Osteocyte (in vitro differentiated cells): ENCODE measurements around the gene PTPRM. TPM values are rescaled to one million over a fixed set of nuclear protein-coding genes. Genes with fewer than 3 reads are reported as not detected.

Source experiments
- DNase-seq: peaks from one replicate; pipeline ENCODE4 v3.0.0; 2021; ENCODE audit warnings: mixed read lengths; ENCODE audit not compliant: unreplicated experiment; ENCODE audit errors: extremely low spot score
- H3K27ac Mint-ChIP-seq: one replicate; pipeline ENCODE4 v1.8.0; 2021; ENCODE audit warnings: mild to moderate bottlenecking, mixed read lengths; ENCODE audit not compliant: unreplicated experiment
- H3K27me3 Mint-ChIP-seq: one replicate; pipeline ENCODE4 v1.8.0; 2021; ENCODE audit warnings: mixed read lengths; ENCODE audit not compliant: unreplicated experiment
- H3K36me3 Mint-ChIP-seq: one replicate; pipeline ENCODE4 v1.8.0; 2021; ENCODE audit warnings: mixed read lengths; ENCODE audit not compliant: unreplicated experiment
- H3K4me1 Mint-ChIP-seq: one replicate; pipeline ENCODE4 v1.8.0; 2021; ENCODE audit warnings: mixed read lengths; ENCODE audit not compliant: unreplicated experiment
- H3K4me3 Mint-ChIP-seq: one replicate; pipeline ENCODE4 v1.8.0; 2021; ENCODE audit warnings: mild to moderate bottlenecking, moderate library complexity, mixed read lengths; ENCODE audit not compliant: unreplicated experiment
- H3K9me3 Mint-ChIP-seq: one replicate; pipeline ENCODE4 v1.8.0; 2021; ENCODE audit warnings: mixed read lengths; ENCODE audit not compliant: unreplicated experiment
- total RNA-seq: library from RNA; stranded (reverse); gene quantifications from 2 replicates; pipeline ENCODE4 v1.2.1, GENCODE V29; 2021
- TF ChIP-seq, protein P1 (sequence below): fragments of 200-600 bp; sonication (generic); IDR thresholded peaks from 2 replicates; pipeline ENCODE4 v1.5.0; 2021; ENCODE audit warnings: antibody characterized with exemption, mild to moderate bottlenecking, moderate library complexity

PTPRM gene
- total RNA-seq, 1 donor from 2014 or later = 105 TPM

DNA sequence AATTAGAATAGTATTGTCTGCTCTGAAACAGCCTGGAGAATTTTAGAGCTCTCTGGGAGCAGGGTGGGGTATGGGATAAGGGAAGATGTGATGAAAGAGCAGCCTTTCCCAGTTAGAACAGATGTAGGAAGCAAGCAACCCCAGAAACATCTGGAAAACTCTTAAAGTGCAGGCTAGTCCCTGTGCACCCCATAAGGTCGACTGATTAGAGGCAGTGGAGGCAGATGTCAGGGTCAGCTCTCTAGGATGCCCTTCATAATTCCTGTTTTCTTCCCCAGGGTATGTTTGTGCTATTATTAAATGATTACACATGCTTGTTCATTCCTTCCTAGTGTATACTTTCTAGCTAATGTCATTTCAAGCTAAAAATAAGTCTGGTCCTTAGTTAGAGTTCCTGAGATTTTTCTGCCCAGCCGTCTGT lies 41.7 kb downstream of the PTPRM start:
- Mint-ChIP-seq H3K27me3 (no peaks in the 10 kb centered on the region), H3K27ac (peak overlapping the region; percentile 79), H3K36me3 (no peaks in the 10 kb centered on the region), H3K4me1 (peaks cover 33% of the 10 kb centered on the region), H3K4me3 (no peak overlapping the region), H3K9me3 (no peaks in the 10 kb centered on the region)
- no peak for DNase-seq
- TF ChIP-seq, protein P1, sequence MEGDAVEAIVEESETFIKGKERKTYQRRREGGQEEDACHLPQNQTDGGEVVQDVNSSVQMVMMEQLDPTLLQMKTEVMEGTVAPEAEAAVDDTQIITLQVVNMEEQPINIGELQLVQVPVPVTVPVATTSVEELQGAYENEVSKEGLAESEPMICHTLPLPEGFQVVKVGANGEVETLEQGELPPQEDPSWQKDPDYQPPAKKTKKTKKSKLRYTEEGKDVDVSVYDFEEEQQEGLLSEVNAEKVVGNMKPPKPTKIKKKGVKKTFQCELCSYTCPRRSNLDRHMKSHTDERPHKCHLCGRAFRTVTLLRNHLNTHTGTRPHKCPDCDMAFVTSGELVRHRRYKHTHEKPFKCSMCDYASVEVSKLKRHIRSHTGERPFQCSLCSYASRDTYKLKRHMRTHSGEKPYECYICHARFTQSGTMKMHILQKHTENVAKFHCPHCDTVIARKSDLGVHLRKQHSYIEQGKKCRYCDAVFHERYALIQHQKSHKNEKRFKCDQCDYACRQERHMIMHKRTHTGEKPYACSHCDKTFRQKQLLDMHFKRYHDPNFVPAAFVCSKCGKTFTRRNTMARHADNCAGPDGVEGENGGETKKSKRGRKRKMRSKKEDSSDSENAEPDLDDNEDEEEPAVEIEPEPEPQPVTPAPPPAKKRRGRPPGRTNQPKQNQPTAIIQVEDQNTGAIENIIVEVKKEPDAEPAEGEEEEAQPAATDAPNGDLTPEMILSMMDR = no peak

GRCh38 chr18:7609617-7610016 lies 42.5 kb downstream of the PTPRM start:
- TF ChIP-seq, protein P1 = no peak
- H3K4me3 Mint-ChIP-seq = no peak overlapping the region

DNA sequence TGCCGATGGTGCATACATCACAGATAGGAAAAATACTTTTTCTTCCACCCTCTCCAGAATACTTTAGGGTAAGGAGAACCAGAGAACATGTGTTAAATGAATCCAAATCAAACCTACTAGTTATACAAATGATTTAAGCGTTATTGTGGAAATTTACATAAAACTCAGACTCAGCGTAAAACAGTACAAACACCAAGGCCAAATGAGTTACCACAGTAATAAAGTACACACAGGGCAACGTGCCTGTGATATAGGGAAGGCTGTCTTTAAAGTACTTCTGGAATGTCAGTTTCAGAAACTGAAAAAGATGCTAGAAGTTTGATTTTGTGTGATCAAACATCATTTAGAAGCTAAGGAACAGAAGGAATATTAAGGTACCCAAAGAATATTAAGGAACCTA lies 46.9 kb downstream of the PTPRM start:
- Mint-ChIP-seq H3K9me3 (no peaks in the 10 kb centered on the region), H3K27ac (no peak overlapping the region), H3K36me3 (no peaks in the 10 kb centered on the region), H3K27me3 (no peaks in the 10 kb centered on the region), H3K4me1 (peaks cover 42% of the 10 kb centered on the region), H3K4me3 (no peak overlapping the region)
- DNase-seq = no peak
- TF ChIP-seq, protein P1 = no peak

More at GRCh38 chr18:7609617-7610016, 42.5 kb downstream of the PTPRM start:
- DNase-seq = no peak
- no peaks in the 10 kb centered on the region for H3K36me3 Mint-ChIP-seq
- no peaks in the 10 kb centered on the region for H3K27me3 Mint-ChIP-seq
- peak overlapping the region; percentile 79 for H3K27ac Mint-ChIP-seq
- no peaks in the 10 kb centered on the region for H3K9me3 Mint-ChIP-seq
- peaks cover 29% of the 10 kb centered on the region for H3K4me1 Mint-ChIP-seq

DNA sequence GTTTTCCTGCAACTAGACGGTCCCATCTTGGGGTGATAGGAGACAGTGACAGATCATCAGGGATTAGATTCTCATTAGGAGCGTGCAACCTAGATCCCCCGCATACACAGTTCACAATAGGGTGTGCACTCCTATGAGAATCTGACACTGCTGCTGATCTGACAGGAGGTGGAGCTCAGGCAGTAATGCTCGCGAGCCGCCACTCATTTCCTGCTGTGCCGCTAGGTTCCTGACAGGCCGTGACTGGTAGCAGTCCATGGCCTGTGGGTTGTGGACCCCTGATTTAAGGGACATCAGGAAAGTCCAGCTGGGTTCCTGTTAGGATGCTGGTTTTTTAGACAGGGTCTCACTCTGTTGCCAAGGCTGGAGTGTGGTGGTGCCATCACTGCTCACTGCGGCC lies 48.7 kb downstream of the PTPRM start:
- Mint-ChIP-seq H3K27me3 (no peaks in the 10 kb centered on the region), H3K27ac (peak overlapping the region; percentile 83), H3K9me3 (no peaks in the 10 kb centered on the region), H3K4me1 (peaks cover 44% of the 10 kb centered on the region), H3K4me3 (no peak overlapping the region), H3K36me3 (no peaks in the 10 kb centered on the region)
- DNase-seq = no peak
- TF ChIP-seq, protein P1 = no peak

DNA sequence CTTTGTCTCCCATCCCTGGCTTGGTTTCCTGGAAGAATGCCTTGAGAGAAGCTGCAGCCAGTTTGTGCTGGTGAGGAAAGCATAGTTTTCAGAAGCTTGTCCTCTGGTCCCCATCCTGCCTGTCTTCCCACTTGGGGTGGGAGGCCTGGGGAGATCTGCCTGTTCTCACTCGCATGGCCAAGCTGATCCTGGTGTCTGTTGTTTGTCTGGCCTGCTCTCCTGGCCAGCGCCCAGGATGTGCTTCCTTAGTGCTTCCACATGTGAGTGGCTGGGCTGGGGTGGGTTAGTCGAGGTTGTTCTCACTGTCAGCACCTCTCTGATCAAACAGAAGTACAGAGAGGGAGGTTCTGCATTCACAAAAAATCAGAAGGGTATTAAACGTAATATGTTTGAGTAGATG lies 49.5 kb downstream of the PTPRM start:
- Mint-ChIP-seq H3K9me3 (no peaks in the 10 kb centered on the region), H3K36me3 (no peaks in the 10 kb centered on the region), H3K27me3 (no peaks in the 10 kb centered on the region), H3K4me1 (peaks cover 44% of the 10 kb centered on the region), H3K4me3 (peak overlapping the region; percentile 16), H3K27ac (peak overlapping the region; percentile 83)
- no peak for DNase-seq
- TF ChIP-seq, protein P1 = no peak
